ENCODE data around the gene RAF1.

DNA sequence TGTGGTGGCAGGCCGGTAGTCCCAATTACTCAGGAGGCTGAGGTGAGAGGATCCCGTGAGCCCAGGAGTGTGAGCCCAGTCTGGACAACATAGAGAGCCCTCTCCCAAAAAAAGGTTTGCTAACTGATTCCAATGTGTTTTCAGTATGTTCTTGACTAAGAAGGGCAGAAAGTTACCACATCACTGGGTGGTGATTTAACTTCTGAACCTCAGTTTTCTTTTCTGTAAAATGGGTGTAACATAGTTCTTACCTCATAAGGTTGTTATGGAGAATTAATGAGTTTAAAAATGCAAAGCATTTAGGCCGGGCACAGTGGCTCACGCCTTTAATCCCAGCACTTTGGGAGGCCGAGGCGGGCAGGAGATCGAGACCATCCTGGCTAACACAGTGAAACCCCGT, 28.5 kb upstream of the RAF1 start:
- no peak for TF ChIP-seq CREB1 (CRISPR knock-in tag; IDR thresholded peaks at IDR 0.05)
- TF ChIP-seq, protein P1, sequence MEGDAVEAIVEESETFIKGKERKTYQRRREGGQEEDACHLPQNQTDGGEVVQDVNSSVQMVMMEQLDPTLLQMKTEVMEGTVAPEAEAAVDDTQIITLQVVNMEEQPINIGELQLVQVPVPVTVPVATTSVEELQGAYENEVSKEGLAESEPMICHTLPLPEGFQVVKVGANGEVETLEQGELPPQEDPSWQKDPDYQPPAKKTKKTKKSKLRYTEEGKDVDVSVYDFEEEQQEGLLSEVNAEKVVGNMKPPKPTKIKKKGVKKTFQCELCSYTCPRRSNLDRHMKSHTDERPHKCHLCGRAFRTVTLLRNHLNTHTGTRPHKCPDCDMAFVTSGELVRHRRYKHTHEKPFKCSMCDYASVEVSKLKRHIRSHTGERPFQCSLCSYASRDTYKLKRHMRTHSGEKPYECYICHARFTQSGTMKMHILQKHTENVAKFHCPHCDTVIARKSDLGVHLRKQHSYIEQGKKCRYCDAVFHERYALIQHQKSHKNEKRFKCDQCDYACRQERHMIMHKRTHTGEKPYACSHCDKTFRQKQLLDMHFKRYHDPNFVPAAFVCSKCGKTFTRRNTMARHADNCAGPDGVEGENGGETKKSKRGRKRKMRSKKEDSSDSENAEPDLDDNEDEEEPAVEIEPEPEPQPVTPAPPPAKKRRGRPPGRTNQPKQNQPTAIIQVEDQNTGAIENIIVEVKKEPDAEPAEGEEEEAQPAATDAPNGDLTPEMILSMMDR (IDR thresholded peaks at IDR 0.05) = no peak
- TF ChIP-seq SMAD3 (CRISPR knock-in tag; IDR thresholded peaks at IDR 0.05; ENCODE audit: borderline replicate concordance) = no peak
- TF ChIP-seq CBFB (CRISPR knock-in tag; IDR thresholded peaks at IDR 0.05; ENCODE audit: low read depth) = no peak
- no peak for TF ChIP-seq NR2C2 (CRISPR knock-in tag; IDR thresholded peaks at IDR 0.05)
- TF ChIP-seq, protein P2, sequence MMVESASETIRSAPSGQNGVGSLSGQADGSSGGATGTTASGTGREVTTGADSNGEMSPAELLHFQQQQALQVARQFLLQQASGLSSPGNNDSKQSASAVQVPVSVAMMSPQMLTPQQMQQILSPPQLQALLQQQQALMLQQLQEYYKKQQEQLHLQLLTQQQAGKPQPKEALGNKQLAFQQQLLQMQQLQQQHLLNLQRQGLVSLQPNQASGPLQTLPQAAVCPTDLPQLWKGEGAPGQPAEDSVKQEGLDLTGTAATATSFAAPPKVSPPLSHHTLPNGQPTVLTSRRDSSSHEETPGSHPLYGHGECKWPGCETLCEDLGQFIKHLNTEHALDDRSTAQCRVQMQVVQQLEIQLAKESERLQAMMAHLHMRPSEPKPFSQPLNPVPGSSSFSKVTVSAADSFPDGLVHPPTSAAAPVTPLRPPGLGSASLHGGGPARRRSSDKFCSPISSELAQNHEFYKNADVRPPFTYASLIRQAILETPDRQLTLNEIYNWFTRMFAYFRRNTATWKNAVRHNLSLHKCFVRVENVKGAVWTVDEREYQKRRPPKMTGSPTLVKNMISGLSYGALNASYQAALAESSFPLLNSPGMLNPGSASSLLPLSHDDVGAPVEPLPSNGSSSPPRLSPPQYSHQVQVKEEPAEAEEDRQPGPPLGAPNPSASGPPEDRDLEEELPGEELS (CRISPR knock-in tag; IDR thresholded peaks at IDR 0.05) = no peak
- no peak for TF ChIP-seq ZNF416 (CRISPR knock-in tag; IDR thresholded peaks at IDR 0.05)
- TF ChIP-seq, protein P3, sequence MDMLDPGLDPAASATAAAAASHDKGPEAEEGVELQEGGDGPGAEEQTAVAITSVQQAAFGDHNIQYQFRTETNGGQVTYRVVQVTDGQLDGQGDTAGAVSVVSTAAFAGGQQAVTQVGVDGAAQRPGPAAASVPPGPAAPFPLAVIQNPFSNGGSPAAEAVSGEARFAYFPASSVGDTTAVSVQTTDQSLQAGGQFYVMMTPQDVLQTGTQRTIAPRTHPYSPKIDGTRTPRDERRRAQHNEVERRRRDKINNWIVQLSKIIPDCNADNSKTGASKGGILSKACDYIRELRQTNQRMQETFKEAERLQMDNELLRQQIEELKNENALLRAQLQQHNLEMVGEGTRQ (CRISPR knock-in tag; IDR thresholded peaks at IDR 0.05) = no peak
- no peak for TF ChIP-seq GRHL2 (CRISPR knock-in tag; IDR thresholded peaks at IDR 0.05; ENCODE audit: insufficient replicate concordance, severe bottlenecking)
- TF ChIP-seq PRRX2 (CRISPR knock-in tag; IDR thresholded peaks at IDR 0.05) = no peak
- no peak for TF ChIP-seq ZNF317 (CRISPR knock-in tag; IDR thresholded peaks at IDR 0.05; ENCODE audit: borderline replicate concordance, low read depth)
